GM12891 (cell line): Measurements from ENCODE around the gene ZNF432.

ENCODE experiments used
- POLR2A ChIP-seq: IDR thresholded peaks from 2 replicates; pipeline ENCODE4 v1.6.1; 2011; ENCODE audit warnings: low read depth, low read length, control low read depth
- POLR2AphosphoS5 ChIP-seq: IDR thresholded peaks from 2 replicates; pipeline ENCODE4 v1.6.1; 2011; ENCODE audit warnings: low read depth, low read length, control low read depth
- TAF1 ChIP-seq: IDR thresholded peaks from 2 replicates; pipeline ENCODE4 v1.6.1; 2011; ENCODE audit warnings: low read depth, low read length, control low read depth

- no peak for TF ChIP-seq POLR2A
- TF ChIP-seq TAF1, result no peak
- no peak for TF ChIP-seq POLR2AphosphoS5
Observed at GRCh38 chr19:52086481-52086880, 37.8 kb upstream of the ZNF432 start.
